ENCODE data around the gene CISD3. TPM values are rescaled to one million over a fixed set of nuclear protein-coding genes. Genes with fewer than 3 reads are reported as not detected.
"Not testable (repeated sequence)": the region's sequence is repeated elsewhere in the genome, so short reads cannot be mapped to it uniquely, and the experiment has no call there.

The CISD3 gene
- total RNA-seq, 2 donors from 2014 or later, result 17.2 to 20.0 TPM

DNA sequence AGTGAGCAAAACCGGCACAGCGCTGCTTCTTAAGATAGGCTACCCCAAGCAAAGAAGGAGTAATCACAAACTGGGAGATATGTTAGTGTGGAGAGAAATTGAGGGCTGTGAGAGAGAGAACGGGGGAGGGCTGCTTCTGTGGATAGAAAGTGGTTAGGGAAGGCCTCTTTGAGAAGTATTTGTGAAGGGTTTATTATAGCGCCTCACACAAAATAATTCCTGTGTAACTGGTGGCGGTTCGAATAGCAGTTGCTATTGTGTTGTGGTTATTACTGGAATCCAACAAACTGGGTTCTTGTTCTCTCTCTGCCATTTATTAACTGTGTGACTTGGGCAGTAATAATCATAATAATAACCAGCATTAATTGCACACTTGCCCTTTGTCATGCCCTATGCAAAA lies 9.2 kb upstream of the CISD3 start:
- Histone ChIP-seq H3K4me1 (peaks cover 0 to 15% of the 10 kb centered on the region in 2 donors), H3K9me3 (no peaks in the 10 kb centered on the region), H3K4me3 (no peak overlapping the region), H3K27me3 (no peaks in the 10 kb centered on the region), H3K36me3 (peaks cover 83% of the 10 kb centered on the region), H3K27ac (no peak overlapping the region)
- TF ChIP-seq, protein P1, sequence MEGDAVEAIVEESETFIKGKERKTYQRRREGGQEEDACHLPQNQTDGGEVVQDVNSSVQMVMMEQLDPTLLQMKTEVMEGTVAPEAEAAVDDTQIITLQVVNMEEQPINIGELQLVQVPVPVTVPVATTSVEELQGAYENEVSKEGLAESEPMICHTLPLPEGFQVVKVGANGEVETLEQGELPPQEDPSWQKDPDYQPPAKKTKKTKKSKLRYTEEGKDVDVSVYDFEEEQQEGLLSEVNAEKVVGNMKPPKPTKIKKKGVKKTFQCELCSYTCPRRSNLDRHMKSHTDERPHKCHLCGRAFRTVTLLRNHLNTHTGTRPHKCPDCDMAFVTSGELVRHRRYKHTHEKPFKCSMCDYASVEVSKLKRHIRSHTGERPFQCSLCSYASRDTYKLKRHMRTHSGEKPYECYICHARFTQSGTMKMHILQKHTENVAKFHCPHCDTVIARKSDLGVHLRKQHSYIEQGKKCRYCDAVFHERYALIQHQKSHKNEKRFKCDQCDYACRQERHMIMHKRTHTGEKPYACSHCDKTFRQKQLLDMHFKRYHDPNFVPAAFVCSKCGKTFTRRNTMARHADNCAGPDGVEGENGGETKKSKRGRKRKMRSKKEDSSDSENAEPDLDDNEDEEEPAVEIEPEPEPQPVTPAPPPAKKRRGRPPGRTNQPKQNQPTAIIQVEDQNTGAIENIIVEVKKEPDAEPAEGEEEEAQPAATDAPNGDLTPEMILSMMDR (IDR thresholded peaks at IDR 0.05), result no peak
- no peak for DNase-seq (ENCODE audit: low spot score)

DNA sequence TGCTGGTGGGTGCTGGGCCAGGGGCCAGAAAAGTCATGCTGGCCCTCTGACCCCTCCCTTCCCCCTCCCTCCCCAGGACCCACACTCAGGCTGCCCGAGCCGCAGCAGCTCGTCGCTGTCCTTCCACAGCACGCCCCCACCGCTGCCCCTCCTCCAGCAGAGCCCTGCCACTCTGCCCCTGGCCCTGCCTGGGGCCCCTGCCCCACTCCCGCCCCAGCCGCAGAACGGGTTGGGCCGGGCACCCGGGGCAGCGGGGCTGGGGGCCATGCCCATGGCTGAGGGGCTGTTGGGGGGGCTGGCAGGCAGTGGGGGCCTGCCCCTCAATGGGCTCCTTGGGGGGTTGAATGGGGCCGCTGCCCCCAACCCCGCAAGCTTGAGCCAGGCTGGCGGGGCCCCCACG lies 8.3 kb upstream of the CISD3 start:
- H3K9me3 ChIP-seq, result no peaks in the 10 kb centered on the region
- DNase-seq (ENCODE audit: low spot score), result no peak
- H3K27me3 ChIP-seq, result no peaks in the 10 kb centered on the region
- peaks cover 74% of the 10 kb centered on the region for H3K36me3 ChIP-seq
- H3K27ac ChIP-seq, result no peak overlapping the region
- TF ChIP-seq, protein P1 (IDR thresholded peaks at IDR 0.05), result no peak
- no peak overlapping the region for H3K4me3 ChIP-seq
- H3K4me1 ChIP-seq, result peaks cover 0 to 15% of the 10 kb centered on the region in 2 donors

DNA sequence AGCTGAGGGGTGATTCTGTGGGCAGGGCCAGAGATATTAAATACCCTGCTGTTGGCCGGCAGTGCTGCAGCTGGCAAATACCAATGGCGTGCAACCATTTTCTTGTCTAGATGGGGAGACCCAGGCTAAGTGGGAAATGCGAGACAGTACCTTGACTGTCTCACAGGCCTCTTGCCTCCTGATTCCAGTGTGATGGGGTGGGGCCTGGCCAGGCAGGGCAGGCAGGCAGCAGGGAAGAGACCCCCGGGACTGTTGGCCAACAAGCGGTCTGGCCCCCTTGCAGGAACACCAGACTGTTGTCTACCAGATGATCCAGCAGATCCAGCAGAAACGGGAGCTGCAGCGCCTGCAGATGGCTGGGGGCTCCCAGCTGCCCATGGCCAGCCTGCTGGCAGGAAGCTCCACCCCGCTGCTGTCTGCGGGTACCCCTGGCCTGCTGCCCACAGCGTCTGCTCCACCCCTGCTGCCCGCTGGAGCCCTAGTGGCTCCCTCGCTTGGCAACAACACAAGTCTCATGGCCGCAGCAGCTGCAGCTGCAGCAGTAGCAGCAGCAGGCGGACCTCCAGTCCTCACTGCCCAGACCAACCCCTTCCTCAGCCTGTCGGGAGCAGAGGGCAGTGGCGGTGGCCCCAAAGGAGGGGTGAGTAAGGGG lies 5.7 kb upstream of the CISD3 start:
- peaks cover 50% of the 10 kb centered on the region for H3K36me3 ChIP-seq
- no peak overlapping the region for H3K4me3 ChIP-seq
- no peaks in the 10 kb centered on the region for H3K9me3 ChIP-seq
- peaks cover 0 to 29% of the 10 kb centered on the region in 2 donors for H3K4me1 ChIP-seq
- H3K27ac ChIP-seq, result peak overlapping the region in 1 of 2 donors; percentile 42
- H3K27me3 ChIP-seq, result no peaks in the 10 kb centered on the region
- TF ChIP-seq, protein P1 (IDR thresholded peaks at IDR 0.05), result no peak
- DNase-seq (ENCODE audit: low spot score), result no peak

DNA sequence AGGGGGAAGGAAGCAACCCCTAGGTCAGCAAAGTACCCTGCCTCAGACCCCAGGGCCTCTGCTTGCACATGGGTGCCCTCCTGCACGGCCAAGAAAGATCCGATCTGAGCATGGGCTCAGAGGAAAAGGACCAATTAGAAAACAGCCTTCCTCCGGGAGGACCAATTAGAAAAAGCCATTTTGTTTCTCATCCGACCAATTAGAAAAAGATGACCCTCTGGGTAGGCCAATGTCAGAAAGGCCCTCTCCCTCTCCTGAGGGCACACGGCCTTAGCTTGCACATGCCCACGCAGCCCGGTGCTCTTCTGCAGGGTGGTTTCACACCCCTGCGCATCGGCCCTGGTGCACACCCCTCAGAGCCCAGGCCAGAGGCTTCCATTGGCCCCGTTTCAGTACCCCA lies 5.1 kb upstream of the CISD3 start:
- H3K4me3 ChIP-seq, result no peak overlapping the region
- DNase-seq (ENCODE audit: low spot score), result no peak
- peaks cover 45% of the 10 kb centered on the region for H3K36me3 ChIP-seq
- H3K4me1 ChIP-seq, result peaks cover 0 to 33% of the 10 kb centered on the region in 2 donors
- TF ChIP-seq, protein P1 (IDR thresholded peaks at IDR 0.05), result no peak
- H3K9me3 ChIP-seq, result no peaks in the 10 kb centered on the region
- no peaks in the 10 kb centered on the region for H3K27me3 ChIP-seq
- H3K27ac ChIP-seq, result peak overlapping the region in 1 of 2 donors; percentile 42

DNA sequence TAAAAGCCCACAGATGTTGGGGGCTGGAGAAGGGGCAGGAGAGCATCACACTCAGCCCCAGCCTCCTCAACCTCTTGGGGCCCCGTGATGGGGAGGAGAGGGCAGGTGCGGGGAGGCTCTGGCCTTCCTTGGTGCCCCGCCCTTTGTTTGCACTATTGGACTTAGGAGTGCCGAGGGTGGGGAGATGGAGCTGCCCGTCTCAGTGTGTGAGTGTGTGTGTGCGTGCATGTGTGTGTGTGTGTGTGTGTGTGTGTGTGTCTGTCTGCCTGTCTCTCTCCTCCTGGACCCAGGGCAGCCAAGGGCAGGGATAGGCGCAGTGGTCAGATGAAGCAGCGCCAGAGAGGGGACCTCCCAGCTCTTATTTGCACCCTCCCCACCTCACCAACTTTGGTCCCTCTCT lies 4.0 kb upstream of the CISD3 start:
- not testable (repeated sequence) for H3K27me3 ChIP-seq; DNase-seq (ENCODE audit: low spot score); H3K4me3 ChIP-seq; H3K27ac ChIP-seq; H3K9me3 ChIP-seq
- H3K36me3 ChIP-seq, result peaks cover 34% of the 10 kb centered on the region
- peaks cover 0 to 39% of the 10 kb centered on the region in 2 donors for H3K4me1 ChIP-seq

DNA sequence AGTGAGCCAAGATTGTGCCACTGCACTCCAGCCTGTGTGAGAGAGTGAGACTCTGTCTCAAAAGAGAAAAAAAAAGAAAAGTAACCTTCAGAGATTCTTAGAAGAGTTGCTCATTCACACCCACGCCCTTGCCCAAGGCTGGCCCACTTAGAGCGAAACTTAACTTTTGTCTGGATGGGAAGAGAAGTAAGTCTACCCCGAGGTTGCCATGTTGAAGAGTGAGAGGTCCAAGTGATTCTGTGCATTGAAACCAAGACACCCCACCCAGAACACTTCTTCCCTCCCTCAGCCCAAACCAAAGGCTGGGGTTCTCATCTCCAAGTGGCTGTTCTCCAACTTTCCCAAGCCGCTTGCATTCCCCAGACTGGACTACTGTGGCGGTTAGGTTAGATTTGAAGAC lies 2.4 kb upstream of the CISD3 start:
- DNase-seq (ENCODE audit: low spot score), result no peak
- TF ChIP-seq, protein P1 (IDR thresholded peaks at IDR 0.05), result no peak
- Histone ChIP-seq H3K4me1 (peaks cover 0 to 55% of the 10 kb centered on the region in 2 donors), H3K4me3 (no peak overlapping the region), H3K27me3 (no peaks in the 10 kb centered on the region), H3K9me3 (no peaks in the 10 kb centered on the region), H3K27ac (peak overlapping the region in 1 of 2 donors; percentile 14), H3K36me3 (peaks cover 21% of the 10 kb centered on the region)

Measured in right atrium auricular region (tissue), 2 donors.